Epithelial cell of proximal tubule (primary cell): ENCODE results near the gene TMC8. TPM values are rescaled to one million over a fixed set of nuclear protein-coding genes. Genes with fewer than 3 reads are reported as not detected.

Experiments
- DNase-seq: peaks from one replicate; pipeline ENCODE4 v3.0.0-alpha.2; 2011; ENCODE audit warnings: low read depth
- H3K4me3 ChIP-seq: 2 replicates; pipeline ENCODE4 v1.5.1; 2011; ENCODE audit warnings: low read depth, mild to moderate bottlenecking, low read length
- CTCF ChIP-seq: conservative IDR thresholded peaks from 2 replicates; pipeline ENCODE4 v1.5.1; 2012; ENCODE audit warnings: low read depth, mild to moderate bottlenecking, low read length
- total RNA-seq: library from RNA; depleted of rRNA; stranded (reverse); fragments of >200 nt; gene quantifications from 2 replicates; pipeline ENCODE4 v1.2.3, GENCODE V29; 2015

TMC8 gene
- total RNA-seq, 1 donor from 2014 or later = 1.2 TPM

DNA sequence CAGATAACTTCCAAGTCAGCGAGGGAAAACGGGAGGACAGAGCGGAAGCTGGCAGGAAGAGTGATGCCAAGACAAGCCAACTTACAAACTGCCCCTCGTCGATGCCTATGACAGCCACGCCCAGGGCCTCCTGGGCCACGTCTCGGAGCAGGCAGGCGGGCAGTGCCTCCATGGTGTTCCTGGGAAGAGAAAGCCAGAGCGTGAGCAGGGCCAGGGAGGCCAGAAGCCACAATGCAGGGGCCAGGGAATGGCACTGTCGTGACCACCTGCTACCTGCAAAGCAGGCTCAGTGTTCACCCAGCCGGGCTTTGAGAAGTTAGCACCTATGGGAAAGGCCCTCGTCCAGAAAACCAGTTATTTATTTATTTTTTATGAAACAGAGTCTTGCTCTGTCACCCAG lies 51.9 kb downstream of the TMC8 start:
- no peak for TF ChIP-seq CTCF

GRCh38 chr17:78183916-78184315 lies 53.3 kb downstream of the TMC8 start:
- no peak for DNase-seq
- TF ChIP-seq CTCF = no peak
- no peak overlapping the region for H3K4me3 ChIP-seq

More for the DNA sequence above, 51.9 kb downstream of the TMC8 start:
- no peak for DNase-seq
- no peak overlapping the region for H3K4me3 ChIP-seq

DNA sequence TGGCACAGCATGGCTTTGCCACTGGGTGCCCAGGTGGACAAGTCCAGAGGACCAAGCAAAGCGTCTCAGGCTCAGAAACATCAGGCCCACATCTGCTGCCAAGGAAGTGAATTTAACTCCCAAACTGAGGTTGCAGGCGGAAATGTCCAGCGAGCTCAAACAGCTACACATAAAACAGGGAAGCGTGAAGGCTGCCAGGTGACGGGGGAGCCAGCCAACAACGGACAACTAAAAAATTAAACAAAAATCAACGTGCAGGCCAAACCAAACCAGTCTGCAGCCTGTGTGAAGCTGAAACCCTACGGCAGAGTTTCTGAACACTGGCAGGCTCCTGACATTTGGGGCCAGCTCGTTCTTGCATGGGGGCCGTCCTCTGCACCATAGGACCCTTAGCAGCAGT lies 53.8 kb downstream of the TMC8 start:
- TF ChIP-seq CTCF = no peak
- no peak for DNase-seq
- peak overlapping the region; percentile 46 for H3K4me3 ChIP-seq

- peak; percentile 67 for DNase-seq
- peak overlapping the region; percentile 46 for H3K4me3 ChIP-seq
- no peak for TF ChIP-seq CTCF
These were observed 54.3 kb downstream of the TMC8 start for GRCh38 chr17:78184868-78185267.

DNA sequence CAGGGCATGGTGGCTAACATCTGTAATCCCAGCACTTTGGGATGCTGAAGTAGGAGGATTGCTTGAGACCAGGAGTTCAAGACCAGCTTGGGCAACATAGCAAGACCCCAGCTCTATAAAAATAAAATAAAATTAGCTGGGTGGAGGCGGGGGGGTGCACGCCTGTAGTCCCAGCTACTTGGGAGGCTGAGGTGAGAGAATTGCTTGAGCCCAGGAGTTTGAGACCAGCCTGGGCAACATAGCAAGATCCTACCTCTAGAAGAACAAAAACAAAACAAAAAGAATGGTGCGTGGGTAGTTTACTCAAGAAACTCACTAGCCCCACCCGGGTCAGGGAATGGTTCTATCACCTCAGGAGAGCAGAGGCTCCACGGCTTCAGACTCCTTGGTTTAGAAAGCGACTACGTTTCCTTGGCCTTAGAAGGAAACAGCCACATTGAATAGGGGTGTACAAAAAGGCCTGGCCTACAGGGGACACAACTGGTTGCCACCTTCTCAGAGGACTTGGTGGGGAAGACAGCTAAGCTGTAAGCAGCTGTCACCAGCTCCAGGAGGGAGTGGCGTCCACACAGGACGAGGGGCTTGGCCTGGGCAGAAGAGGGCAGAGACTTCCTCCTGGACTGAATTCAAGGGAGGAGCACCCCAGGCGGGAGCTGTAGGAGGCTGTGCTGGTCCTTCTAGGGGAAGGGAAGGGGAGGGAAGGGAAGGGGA lies 55.6 kb downstream of the TMC8 start:
- peak overlapping the region; percentile 64 for H3K4me3 ChIP-seq
- TF ChIP-seq CTCF = no peak
- DNase-seq = no peak

DNA sequence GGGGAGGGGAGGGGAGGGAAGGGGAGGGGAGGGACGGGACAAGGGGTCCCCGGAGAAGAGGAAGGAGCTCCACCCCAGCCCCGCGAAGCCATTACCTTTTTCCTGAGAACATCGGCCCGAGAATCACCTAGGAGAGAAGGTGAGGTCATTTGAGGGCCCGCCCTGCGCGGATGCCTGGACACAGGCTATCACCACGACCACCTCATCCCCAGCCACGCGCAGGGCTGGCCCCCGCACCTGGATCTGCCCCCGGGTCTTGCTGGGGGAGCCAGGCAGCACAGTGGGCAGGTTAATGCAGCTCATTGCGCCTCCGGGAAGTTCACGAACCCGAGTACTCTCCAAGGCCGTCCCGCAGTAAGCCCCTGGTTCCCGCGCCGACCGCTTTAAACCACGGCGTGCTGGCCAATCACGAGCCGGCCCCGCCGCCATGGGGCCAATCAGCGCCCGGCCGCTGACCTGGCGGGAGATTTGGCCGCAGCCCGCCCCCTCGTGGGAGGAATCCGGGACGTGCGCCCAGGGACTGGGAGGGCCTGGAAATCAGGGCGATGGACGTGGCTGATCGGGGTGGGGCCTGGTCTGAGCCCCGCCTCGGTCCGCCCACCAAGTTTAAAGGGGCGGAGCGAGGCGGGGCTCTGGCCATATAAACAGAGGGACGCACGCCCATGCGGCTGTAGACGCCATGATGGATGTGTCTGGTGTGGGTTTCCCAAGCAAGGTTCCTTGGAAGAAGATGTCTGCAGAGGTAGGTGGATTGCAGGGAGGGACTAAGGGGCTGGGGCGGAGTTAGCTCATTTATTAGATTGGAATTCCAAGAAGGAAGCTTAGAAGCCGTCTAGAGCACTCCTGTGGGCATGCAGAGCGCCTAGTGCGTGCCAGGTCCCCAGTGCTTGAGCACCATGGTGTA lies 56.4 kb downstream of the TMC8 start, which contains the start of the genes AFMID and TK1:
Gene AFMID (plus strand): TSS at position 671 of the 904 bp plus-strand sequence. CDS start 9 bp downstream, at position 680.
Gene TK1 (minus strand): TSS at position 361 of the 904 bp plus-strand sequence. CDS start 58 bp downstream, at position 303.
- peak; percentile 73 for DNase-seq
- TF ChIP-seq CTCF = peak; percentile 80
- peak within 1 kb of the TSS; percentile 64 for H3K4me3 ChIP-seq

Other genes starting within 250 kb of the TMC8 start
- 2.8 and 5.3 TPM in 2 replicates for gene TNRC6C, start 172.1 kb upstream of the TMC8 start, total RNA-seq
- 38.4 and 52.1 TPM in 2 replicates for gene TMC6, start 2.0 kb upstream of the TMC8 start, total RNA-seq
- gene C17orf99, start 15.6 kb downstream of the TMC8 start, total RNA-seq = not detected in 2 replicates
- gene SYNGR2, start 37.8 kb downstream of the TMC8 start, total RNA-seq = 66.7 and 137 TPM in 2 replicates
- gene TK1, start 56.3 kb downstream of the TMC8 start, total RNA-seq = 245 and 276 TPM in 2 replicates
- 29.5 and 47.2 TPM in 2 replicates for gene AFMID, start 56.6 kb downstream of the TMC8 start, total RNA-seq
- 68.0 and 129 TPM in 2 replicates for gene BIRC5, start 83.5 kb downstream of the TMC8 start, total RNA-seq
- not detected in 2 replicates for gene TMEM235, start 100.9 kb downstream of the TMC8 start, total RNA-seq
- gene SOCS3, start 229.3 kb downstream of the TMC8 start, total RNA-seq = 42.8 and 69.2 TPM in 2 replicates
- gene PGS1, start 247.9 kb downstream of the TMC8 start, total RNA-seq = 28.7 and 40.6 TPM in 2 replicates